Lower leg skin (tissue), 3 donors: ENCODE results near the gene AKAP8L.

ENCODE experiments used
- POLR2A ChIP-seq, 2 donors: fragments of 450-650 bp; IDR thresholded peaks; one replicate each; pipeline ENCODE4 v1.6.1; 2016 to 2017; ENCODE audit warnings: antibody characterized with exemption in 2 of 2, mild to moderate bottlenecking in 1 of 2, moderate library complexity in 1 of 2
- TF ChIP-seq, protein P1 (sequence below), 3 donors: fragments of 450-650 bp; IDR thresholded peaks; one replicate each; pipeline ENCODE4 v1.5.1; 2016; ENCODE audit warnings: antibody characterized with exemption in 3 of 3, mild to moderate bottlenecking in 3 of 3, moderate library complexity in 2 of 3

DNA sequence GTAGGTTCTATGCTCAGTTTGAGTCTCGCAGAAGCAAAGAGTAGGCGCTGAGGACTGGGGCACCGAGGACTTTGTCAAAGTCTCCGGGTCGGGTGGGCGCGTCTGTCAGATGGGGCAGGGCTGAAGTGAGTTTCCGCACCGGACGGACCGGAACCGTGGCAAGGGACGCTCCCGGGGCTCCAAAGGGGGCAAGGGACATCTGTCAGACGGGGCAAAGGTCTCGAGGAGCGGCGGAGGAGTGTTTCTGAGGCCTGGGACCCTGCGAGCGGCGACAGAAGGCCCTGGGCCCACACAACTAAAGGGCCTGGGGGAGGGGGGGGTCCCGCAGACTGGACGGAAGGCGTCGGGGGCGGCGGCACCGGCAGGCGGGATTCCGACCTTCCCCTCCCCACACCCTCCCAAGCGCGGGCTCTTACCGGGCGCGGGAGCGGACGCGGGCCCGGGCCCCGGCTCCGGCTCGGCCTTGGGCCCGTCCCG, 13.3 kb upstream of the AKAP8L start:
- TF ChIP-seq, protein P1, sequence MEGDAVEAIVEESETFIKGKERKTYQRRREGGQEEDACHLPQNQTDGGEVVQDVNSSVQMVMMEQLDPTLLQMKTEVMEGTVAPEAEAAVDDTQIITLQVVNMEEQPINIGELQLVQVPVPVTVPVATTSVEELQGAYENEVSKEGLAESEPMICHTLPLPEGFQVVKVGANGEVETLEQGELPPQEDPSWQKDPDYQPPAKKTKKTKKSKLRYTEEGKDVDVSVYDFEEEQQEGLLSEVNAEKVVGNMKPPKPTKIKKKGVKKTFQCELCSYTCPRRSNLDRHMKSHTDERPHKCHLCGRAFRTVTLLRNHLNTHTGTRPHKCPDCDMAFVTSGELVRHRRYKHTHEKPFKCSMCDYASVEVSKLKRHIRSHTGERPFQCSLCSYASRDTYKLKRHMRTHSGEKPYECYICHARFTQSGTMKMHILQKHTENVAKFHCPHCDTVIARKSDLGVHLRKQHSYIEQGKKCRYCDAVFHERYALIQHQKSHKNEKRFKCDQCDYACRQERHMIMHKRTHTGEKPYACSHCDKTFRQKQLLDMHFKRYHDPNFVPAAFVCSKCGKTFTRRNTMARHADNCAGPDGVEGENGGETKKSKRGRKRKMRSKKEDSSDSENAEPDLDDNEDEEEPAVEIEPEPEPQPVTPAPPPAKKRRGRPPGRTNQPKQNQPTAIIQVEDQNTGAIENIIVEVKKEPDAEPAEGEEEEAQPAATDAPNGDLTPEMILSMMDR (IDR thresholded peaks at IDR 0.05), result no peak
- TF ChIP-seq POLR2A (IDR thresholded peaks at IDR 0.05), result no peak
